Activated effector memory CD4-positive, alpha-beta T cell treated with Interleukin-2 at 50 U/mL for 16 hours (primary cell): ENCODE results near the gene HLA-C.
"Not testable (repeated sequence)": the region's sequence is repeated elsewhere in the genome, so short reads cannot be mapped to it uniquely, and the experiment has no call there.

Experiments
- DNase-seq: peaks from one replicate; pipeline ENCODE4 v3.0.0-alpha.2; 2020

The HLA-C gene

DNA sequence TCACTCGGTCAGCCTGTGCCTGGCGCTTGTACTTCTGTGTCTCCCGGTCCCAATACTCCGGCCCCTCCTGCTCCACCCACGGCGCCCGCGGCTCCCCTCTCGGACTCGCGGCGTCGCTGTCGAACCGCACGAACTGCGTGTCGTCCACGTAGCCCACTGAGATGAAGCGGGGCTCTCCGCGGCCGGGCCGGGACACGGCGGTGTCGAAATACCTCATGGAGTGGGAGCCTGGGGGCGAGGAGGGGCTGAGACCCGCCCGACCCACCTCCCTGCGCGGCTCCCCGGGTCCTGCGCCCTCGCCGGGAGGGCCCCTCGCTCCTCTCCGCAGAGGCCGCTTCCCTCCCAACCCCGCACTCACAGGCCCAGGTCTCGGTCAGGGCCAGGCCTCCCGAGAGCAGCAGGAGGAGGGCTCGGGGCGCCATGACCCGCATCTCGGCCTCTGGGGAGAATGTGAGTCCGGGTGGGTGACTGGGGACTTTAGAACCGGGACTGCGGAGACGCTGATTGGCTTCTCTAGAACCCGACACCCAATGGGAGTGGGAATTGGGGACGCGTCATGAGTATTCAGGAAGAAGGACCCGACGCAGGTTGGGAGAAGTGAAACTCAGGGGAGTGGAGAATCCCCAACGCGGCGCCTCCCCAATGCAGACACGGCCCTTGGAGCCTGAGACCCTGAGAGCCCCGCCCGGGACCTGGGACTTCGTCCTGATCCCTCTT, at the start of gene HLA-C:
HLA-C (minus strand) TSS at position 452 of the 717 bp plus-strand sequence; CDS start at position 431, 21 bp downstream.
- DNase-seq = peak; percentile 83

DNA sequence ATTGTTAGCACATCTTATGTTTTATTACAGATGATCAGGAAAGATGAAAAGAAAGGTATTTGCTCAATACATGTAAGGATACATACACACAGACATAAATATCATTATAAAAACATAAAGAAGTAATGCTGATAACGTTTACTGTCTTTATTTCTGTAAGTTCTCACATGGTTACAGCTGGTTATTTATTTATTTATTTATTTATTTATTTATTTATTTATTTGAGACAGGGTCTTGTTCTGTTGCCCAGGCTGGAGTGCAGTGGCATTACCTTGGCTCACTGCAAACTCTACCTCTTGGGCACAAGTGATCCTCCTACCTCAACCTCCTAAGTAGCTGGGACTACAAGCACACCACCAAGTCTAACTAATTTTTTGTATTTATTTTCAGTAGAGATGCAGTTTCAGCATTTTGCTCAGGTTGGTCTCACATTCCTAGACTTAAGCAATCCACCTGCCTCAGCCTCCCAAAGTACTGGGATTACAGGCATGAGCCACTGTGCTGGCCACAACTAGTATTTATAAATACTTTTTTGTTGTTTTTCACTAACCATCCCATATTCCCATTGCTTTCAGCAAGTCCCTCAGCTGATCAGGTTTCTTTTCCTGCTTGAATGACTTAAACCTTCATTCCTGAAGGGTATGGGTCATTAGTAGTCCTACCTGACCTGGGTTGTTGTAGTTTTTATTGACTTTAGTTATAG, 49.3 kb upstream of the HLA-C start:
- DNase-seq = no peak

DNA sequence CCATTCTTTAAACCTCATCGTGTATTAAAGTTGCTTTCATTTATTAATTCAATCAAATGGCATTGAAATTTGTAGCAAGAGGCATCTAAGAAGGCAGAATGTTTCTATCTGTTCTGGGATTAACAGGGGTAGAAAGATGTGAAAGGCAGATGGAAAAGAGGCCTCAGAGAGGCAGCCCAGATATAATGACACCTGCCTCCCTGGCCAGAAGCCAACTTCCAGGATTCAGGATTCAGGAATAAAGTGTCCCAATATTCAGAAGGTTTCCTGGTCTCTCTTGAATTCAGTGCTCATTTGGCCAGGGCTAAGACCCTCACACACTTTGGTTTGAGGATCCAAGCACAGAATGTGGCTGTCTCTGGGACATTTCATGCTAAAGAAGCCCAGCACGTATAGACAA, 45.1 kb upstream of the HLA-C start:
- no peak for DNase-seq

DNA sequence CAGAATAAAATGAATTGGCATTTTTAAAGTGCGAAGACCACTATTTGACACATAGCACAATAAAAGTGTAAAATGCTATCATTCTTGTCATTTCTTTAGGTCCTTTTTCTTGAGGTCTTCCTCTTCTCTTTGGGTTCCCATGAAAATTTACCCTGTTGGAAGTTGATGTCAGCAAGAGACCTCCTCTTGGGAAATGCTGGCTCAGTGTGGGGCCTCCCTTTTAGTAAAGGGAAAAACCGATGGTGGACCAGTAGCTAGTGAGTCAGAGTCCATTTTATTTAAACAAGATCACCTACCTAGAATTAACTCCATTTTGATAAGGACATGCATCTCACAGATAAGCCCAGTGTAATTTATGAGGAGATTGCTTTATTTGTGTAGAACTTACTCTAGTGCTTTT, 37.7 kb upstream of the HLA-C start:
- no peak for DNase-seq

DNA sequence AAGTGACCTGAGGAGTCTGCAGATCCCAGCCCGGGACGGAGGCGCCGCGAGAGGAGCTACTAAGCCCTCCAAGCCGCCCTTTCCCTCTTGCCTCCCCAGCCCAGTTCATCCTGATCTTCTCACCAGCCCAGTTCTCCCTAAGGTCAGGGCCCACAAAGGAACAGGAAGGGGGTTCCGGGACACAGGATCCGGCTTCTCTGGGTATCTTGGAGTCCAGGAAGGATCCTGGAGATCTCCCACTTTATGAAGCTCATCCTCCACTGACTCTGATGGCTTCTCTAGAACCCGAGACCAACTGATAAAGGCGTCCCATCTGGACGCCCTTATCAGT, 36.9 kb upstream of the HLA-C start:
- no peak for DNase-seq

DNA sequence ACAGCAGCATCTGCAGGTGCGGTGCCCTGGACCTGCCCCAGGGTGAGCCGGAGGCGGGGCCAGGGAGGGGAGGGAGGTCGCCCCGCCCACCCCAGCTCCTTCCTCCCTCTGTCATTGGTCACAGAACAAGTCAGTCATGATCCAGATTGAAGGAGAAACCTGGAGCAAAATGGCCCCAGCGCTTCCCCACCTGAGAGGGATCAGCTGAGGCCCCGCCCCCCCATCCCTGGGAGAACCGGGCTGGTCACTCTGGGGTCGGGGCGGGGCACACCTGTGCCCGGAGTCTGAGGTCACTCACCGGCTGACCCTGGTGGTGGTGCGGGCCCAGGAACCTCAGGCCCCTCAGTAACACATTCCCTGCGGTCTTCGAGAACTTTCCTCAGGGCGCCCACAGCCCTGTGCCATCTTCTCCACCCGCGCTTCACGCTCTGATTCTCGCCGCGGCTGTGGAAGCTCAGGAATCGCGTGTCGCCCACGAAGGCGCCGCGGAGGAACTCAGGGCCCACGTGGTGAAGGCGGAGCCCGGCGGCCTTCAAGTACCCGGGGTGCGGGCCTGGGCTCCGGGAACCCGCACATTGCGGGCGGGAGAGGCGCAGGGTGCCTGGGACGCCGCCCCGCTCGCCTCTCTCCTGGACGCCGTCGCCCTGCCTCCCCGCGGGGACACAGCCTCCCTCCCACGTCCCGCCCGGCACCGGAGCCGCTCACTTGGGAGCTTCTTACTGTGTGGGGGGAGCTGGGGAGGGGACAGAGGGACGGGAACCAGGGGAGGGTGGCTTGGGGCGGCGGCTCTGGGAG, 36.4 kb upstream of the HLA-C start:
- DNase-seq = peak; percentile 61

DNA sequence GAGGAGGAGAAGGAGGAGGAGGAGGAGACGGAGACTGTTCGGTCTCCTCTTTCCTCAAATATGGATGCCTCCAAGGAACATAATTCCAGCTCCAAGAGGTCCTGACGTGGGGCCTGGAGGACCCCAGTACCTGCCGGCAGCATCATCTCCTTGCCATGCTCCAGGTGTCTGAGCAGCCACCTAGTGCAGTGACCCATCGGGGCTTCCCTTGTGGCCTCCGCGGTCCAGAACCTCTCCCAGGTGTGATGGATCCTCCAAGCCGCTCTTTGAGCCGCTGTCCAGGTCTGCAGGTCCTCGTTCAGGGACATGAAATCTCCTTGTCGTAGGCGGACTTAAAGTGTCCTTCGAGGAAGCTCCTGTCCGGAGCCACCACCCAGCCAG, 35.8 kb upstream of the HLA-C start:
- no peak for DNase-seq

DNA sequence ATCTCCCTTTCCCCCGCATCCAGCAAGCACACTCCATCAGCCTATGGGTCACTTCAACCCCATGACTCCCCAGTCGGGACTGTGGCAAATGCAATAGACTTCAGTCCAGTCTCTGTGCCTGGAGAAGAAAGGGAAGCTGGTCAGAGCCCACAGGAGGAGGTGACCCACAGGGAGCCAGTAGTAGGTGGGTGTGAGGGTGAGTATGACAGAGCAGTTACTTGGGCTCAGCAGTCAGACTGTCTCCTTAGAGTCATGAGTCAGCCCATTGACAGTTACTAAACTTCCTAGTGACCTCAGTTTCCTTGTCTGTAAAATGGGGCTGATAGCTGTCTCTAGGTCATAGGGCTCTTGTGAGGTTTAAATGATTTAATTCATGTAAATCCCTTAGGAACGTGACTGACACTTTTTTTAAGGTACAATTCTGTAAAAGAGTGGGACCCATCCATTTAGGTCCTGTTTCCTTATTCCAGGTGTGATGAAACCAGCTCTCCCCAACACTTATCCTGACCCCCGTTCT, 33.9 kb upstream of the HLA-C start:
- DNase-seq = no peak

DNA sequence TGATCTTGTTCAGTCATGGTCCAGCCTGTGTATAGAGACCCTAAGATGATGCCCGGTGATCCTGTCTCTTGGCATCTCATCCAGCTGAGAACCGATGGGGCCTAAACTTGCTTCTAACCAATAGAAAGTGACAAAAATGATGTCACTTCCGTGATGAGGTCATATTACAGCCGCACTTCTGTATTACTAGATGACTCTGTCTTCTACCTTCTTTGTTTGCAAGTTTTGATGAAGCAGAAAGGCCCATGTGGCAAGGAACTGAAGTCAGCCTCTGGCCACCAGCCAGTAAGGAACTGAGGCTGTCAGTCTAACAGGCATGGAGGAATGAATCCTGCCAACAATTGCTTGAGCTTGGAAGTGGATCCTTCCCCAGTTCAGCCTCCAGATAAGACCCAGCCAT, 32.8 kb upstream of the HLA-C start:
- DNase-seq = no peak

DNA sequence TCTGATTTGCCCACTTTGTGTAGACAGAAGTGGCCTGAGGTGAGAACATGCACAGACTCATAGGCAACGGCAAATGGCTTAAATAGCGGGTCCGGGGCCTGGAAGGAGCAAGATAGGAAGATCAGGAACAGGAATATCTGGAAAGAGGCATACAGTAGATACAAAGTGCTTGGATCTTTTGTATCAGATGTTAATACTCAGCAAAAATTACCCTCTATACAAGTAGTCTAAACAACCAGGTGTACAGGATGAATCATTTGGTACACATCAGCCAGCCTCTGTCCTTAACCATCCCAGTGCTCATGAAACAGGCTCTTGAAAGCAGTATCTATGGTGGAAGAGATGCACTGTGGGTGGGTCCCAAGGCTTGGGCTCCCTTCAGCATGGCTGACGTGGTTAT, 28.9 kb upstream of the HLA-C start:
- DNase-seq = no peak

DNA sequence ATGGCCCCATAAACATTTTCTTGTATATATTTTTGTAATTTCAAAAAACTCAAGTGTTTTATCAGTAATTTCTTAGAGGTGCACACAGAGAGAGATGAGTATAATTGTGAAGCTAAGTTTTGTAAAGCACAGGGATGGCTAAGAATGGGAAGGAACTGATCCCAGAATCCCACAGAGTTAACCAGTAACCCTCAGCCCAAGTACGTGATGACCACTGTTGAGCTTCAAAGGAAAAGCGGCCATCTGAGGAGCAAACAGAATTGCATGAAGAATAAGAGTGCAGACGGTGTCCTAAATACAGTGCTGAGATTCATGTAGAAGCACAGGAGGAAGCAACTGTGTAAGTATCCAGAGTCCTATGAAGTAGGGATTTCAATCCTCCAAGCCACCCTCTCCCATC, 28.1 kb upstream of the HLA-C start:
- no peak for DNase-seq

DNA sequence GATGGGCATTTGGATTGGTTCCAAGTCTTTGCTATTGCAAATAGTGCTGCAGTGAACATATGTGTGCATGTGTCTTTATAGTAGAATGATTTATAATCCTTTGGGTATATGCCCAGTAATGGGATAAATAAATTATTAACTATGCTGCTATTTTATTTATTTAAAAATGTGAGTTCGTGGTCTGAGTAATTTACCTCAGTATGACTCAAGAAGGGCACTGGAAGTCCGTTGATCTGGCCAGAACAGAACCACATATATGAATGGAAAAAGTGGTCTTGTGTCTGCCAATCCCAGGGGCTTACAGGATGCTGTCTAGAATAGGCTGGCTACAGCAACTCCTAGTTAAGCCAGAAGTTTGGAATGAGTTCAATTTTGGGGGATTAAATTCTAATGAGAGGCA, 27.6 kb upstream of the HLA-C start:
- DNase-seq = no peak

DNA sequence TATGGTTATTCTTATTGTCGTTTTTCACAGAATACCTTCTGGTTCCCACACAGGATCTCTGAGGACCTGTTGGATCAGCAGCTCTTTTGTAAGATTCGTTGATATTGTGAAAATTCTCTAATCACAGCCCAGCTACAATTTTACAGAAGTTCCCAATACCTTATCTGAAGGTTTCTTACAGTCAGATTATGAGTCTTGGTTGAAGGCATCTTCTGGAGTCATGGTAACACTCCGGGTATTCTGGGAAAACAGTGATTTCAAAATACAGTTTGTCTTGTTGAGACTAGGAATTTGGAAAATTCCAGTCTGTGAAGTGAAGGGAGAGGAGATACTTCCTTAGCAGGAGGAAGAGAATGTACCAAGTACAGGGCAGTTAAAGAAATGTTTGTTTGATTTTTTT, 22.2 kb upstream of the HLA-C start:
- no peak for DNase-seq

DNA sequence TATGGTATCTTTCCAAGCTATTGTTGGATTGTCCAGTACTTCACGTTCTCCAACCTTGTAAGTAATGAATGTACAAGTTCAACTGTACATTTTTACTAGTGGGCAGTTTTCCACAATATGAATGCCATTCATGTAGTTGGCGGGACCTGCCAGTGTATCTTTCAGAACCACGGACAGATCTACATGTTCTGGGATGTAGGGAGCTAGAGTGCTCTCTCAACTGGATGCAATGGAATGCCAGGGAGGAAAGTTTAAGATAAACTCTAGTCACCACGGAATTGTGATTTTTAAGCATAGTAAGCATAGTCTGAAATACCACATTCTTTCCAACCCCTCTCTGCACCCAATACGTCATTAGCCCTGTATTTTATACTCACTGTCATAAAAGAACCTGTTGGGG, 21.5 kb upstream of the HLA-C start:
- DNase-seq = no peak

DNA sequence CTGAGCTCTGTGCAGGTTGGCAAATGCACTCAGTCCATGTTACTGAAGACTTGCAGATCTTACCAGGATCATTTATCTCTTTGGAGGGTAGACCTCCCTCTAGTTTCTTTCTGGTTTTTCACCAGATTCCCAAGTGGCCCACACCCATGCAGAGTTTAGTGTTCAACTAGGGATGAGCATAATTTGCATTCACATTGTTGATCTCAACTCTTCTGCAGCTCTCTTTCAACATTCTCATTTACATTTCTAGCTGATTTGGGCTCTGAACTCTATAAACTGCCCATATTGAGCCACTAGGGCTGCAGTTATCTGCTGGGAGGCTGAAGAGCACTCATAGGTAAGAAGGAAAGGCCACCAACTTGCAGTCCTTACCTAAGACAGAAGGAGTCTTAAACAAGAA, 17.9 kb upstream of the HLA-C start:
- no peak for DNase-seq

DNA sequence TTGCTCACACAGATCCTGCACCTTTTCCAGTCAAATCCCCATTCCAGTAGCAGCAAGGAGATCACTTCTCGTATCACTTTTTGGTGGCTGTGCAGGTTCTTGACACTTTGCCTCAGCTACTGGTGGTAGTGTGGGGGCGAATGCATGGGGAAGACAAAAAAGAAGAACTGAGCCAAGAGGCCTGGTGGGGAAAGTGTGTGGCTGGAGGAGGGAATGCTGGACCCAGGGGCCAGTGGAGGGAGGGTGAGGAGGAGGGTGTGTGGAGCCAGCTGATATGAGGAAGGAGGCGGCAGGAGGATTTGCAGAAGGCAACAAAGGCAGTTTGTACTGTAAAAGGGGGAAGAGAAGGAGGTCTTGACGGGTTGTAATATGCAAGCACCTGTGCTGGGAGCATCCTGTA, 15.7 kb upstream of the HLA-C start:
- DNase-seq = no peak

DNA sequence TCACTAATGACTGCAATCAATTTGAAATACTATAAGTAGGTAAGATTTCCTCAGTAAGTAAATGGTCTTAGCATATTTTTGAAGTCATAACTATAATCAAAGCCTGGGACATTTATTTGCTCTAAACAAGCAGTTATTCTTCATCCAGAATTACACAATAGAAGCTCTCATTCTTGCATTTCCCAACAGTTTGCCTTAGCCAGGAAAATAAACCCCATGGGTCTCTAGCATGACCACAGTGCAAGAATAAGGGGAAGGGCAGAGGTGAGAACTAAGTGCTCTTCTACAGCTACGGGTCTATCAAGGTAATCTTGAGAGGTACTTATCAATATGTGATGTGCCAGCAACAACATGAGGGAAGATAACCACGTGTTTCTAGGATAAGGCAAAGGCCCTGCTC, 14.1 kb upstream of the HLA-C start:
- DNase-seq = no peak

DNA sequence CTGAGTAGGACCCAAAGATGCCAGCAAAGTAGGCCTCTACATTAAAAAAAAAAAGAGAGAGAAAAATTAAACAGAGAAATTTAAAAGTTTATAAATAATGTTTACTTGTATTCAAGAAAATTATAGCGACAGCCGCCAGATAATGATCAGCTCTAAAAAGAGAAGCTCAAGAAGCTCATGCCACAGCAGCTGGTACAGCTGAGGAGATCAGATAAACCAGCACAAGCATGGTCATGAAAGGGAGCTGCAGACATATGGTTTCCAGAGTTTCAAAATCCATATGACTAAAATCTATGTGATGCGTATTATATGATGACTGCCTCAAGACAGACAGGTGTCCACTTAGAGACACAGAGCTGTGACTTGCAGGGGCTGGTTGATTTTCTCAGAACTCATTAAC, 13.6 kb upstream of the HLA-C start:
- no peak for DNase-seq

DNA sequence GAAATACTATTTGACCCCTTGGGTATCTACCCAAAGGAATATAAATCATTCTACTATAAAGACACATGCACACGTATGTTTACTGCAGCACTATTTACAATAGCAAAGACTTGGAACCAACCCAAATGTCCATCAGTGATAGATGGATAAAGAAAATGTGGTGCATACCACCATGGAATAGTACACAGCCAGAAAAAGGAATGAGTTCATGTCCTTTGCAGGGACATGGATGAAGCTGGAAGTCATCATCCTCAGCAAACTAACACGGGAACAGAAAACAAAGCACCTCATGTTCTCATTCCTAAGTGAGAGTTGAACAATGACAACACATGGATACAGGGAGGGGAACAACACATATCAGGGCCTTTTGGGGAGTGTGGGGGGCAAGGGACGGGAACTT, 7.8 kb upstream of the HLA-C start:
- not testable (repeated sequence) for DNase-seq

DNA sequence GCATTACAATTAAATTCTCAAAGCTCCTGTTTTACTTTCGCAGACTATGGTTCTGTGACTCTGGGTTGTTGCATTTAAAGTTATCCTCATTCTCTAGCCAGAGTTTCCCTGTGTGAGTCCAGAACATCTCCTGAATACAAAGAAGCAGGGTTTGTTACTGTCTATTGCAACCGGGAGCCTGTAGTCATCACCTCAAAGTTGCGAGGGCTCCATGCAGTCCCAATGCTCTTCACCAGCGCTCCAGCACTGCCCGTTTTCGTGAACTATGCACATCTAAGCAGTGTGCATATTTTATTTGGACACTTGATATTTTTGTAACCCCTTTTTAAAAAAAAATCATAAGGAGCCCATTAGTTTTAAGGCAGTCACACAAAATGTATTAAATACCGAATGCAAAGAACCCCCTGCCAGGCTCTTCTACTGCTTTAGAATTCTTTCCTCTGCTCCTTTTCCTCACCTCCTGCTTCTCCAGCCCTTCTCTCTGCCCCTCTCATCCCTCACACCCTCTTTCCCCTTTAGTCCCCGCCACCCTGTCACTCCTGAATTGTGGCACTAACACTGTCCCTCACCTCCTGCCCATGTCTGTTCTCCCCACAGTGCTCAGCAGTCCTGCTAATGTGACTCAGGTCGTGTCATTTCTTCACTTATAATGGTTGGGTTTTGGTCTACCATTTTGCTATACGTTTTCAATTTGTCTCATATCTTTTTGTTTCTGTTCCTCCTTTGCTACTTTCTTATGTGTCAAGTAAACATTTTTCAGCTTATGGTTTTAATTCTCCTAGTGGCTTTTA, 1.1 kb upstream of the HLA-C start:
- no peak for DNase-seq

DNA sequence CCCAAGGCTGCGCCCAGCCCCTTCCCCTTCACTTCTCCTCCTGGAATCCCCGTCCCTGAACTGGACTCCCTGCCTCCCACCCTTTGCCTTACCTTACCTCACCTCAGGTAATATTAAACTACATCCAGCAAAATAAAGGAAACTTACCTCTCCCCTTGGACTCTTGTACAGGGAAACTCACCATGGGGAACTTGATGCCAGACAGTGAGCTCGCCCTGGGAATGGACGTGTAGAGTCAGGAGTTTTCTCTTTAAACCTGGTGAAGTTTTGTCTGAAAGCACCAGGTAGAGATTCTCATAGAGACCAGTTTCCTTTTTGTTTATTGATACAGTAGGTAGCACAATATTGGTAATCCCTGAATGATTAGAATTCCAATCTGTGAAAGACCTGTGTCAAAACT, 544 bp upstream of the HLA-C start:
- no peak for DNase-seq

DNA sequence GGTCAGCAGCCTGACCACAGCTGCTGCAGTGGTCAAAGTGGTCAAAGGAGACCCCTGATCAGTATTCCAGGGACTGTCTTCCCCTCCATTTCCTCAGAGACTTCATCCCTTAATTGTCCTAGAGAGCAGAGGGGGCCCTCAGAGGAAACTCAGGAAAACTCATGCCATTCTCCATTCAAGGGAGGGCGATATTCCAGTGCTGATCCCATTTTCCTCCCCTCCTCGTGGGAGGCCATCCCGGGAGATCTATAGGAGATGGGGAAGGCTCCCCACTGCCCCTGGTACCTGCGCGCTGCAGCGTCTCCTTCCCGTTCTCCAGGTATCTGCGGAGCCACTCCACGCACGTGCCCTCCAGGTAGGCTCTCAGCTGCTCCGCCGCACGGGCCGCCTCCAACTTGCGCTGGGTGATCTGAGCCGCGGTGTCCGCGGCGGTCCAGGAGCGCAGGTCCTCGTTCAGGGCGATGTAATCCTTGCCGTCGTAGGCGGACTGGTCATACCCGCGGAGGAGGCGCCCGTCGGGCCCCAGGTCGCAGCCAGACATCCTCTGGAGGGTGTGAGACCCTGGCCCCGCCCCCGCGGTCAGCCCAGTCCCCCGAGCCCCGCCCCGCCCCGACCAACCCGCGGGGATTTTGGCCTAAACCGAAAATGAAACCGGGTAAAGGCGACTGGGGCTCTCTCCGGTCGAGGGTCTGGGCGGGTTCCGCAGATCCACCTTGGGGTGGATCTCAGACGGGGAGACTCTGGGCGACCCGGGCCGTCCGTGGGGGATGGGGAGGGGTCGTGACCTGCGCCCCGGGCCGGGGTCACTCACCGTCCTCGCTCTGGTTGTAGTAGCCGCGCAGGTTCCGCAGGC, 878 bp downstream of the HLA-C start:
- no peak for DNase-seq
